DMS 273 (cell line): Measurements from ENCODE around the gene UBE3D.
"Not testable (repeated sequence)": the region's sequence is repeated elsewhere in the genome, so short reads cannot be mapped to it uniquely, and the experiment has no call there.

ENCODE experiments used
- DNase-seq: peaks from one replicate; lab custom pipeline; 2025; ENCODE audit not compliant: unreplicated experiment; lab: John Stamatoyannopoulos, UW

UBE3D gene

DNA sequence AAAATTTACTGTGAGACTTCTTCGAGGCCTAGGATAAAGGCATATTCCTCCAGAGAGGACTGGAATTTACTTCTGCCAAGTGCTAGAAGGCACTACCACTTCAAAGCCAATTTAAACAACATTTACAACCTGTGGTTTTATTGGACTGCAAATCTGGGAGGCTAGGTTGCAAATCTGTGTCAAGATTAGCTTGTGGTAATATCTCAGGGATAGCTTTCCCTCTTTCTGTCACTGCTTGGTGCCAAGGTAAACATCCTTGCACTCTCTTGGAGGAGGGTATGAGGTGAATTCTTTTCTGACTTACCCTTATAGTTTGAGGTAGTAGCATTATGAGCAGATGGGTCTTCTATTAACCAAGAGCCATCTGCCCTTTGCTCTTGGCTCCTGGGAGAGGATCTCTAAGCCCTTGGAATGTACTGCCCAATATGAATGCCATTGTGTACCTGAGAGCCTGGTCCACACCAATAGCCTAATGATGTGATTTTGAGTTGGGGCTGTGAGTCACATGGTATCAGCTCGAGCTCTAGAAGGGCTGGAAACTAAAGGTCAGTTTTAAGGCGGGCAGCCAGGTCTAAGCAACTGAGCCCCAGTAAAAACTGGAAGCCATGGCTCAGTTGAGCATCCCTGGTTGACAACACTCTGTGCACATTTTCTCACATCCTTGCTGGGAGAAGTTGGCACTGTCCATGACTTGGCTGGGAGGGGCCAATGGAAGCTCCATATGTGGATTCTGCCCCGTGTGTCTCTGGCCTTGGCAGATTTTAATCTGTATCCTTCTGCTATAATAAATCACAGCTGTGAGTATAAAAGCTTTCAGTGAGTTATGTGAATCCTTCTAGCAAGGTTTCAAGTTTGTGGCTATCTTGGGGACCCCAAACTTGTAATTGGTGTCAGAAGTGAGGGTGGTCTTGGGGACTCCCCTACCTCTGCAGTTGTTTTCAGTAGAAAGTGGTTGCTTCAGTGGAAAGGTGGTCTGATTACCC lies 188.1 kb downstream of the UBE3D start:
- peak; percentile 47 for DNase-seq

GRCh38 chr6:82875573-82876185 lies 190.0 kb downstream of the UBE3D start:
- DNase-seq = no peak

DNA sequence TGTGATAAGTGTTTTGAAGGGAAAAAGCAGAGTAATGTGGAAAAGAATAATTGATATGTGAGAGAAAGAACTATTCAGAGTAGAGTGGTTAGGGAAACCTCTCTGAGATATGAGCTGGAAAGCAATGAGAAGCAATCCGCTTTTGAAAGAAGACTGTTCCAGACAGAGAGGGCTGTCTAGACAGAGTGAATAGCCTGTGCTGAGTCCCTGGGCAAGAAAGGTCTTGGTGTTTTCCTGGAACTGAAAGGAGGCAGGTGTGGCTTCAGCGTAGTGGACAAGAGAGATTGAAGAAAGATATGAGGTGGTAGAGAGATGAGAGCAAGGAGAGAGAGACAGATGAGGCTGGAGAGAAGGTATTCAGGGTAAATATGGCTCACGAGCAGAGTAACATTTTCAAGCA lies 190.8 kb downstream of the UBE3D start:
- DNase-seq = no peak

DNA sequence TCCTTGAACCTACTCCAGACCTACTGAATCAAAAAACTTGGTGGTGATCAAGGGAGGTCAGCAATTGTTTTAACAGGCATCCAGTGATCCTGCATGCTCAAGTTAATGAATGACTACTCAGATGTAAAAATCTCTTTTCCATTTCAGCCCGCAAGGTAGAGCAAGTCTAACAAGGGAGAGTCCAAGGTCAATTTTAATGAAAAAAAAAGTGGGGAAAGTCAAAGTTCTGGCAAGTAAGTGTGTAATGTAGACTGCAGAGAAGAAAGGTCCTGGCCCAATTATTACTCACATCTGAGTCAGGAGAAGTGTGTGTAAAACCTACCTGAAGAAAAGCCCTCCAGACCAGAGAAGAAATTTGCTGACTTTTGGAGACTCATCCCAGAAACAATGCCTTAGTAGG lies 193.5 kb downstream of the UBE3D start:
- DNase-seq = no peak

DNA sequence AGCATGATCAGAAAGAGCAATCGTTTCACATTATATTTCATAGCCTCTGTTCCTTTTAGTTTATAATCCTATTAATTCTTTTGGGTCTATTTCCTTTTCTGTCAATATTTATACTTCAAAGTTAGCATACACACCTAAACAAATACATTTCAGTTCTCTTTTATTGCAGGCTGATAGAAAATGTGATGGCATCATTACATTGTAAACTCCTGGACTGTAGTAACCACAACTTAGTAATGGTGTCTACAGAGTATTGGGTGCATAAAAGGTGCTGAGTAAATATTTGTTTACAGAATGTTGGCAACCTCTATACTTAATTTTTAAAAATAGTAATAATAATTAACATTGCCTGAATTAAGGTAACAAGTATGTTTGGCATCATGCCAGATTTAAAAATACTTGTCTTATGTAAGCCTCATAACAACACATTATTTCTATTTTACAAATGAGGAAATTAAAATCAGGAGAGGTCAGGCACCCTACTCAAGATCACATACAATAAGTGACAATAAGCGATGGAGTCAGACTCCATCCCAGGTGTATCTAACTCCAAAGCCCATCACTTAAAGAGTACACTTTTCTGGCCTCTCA lies 195.0 kb downstream of the UBE3D start:
- no peak for DNase-seq

DNA sequence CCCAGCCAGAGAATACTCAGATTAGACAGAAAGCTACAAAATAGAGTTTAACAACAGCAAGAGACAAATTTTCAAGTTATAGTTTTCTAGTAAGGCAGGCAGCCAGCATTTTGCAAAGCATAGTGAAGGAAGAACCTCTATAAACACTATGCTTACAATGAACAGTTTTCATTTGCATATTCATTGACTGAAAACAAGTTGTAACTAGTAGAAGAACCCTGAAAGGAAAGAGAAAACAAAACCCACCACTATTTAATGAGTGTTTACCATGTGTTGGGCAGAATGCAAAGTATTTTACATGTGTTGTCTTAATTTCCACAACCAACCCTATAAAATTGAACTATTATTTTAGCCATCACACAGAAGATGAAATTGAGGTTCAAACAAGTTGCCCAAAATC lies 196.1 kb downstream of the UBE3D start:
- no peak for DNase-seq

- DNase-seq = no peak
Observed at GRCh38 chr6:82867946-82868345, 197.7 kb downstream of the UBE3D start.

GRCh38 chr6:82866446-82866845 lies 199.2 kb downstream of the UBE3D start:
- DNase-seq = no peak

DNA sequence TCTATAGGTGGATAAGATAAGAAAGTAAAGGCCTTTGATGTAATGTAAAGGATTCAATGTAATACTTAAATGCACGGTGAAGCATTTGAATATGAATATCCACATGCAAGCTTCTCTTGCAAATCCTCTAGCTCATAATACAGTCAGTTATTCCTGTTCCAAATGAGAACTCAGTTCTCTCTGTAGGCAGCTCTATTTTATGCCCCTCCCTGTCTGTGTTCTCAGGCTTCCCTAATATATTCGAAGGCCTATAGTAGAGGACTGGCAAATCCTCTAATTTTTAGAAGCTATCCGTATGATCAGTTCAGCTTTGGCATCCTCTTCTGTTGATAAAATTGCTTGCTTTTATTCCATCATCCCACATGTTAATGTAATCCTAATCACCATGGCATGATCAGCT lies 200.2 kb downstream of the UBE3D start:
- no peak for DNase-seq

DNA sequence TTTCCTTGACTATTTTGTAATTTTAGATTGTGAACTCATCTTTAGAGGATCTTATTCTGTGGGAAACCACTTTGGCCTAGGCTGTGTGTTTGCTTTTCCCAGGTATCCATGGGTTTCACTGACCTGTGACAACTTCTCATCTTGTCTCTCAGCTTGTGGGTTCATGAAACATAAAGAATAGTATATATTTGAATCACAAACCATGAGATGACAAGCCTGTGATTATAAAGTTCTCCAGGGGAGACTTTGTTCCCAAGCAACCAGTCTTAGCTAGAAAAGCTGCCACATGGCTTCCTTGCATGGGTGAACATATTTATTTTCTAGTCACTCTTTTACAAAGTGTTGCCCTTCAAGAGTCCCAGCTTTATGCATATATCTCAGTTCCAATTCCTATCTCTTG lies 201.9 kb downstream of the UBE3D start:
- no peak for DNase-seq

GRCh38 chr6:82862543-82862942 lies 203.1 kb downstream of the UBE3D start:
- no peak for DNase-seq

DNA sequence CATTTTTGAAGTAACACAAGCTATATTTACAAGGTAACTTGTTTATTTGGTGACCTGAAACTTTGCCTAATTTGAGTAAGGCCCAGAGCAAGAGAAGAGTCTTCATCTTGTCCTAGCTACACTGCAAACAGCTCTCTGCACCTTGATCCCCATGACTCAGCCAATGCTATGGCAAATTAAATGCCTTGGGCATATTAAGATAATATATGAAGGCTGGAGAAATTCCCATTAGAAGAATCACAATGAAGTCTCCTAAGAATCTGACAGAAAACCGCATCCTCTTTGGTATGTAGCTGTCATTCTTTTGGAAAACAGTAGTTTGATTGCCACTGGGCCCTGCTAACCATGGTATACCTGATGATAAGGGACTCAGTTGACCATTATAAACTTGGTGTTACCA lies 204.5 kb downstream of the UBE3D start:
- DNase-seq = no peak

DNA sequence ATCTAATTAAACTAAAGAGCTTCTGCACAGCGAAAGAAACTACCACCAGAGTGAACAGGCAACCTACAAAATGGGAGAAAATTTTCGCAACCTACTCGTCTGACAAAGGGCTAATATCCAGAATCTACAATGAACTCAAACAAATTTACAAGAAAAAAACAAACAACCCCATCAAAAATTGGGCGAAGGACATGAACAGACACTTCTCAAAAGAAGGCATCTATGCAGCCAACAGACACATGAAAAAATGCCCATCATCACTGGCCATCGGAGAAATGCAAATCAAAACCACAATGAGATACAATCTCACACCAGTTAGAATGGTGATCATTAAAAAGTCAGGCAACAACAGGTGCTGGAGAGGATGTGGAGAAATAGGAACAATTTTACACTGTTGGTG lies 209.6 kb downstream of the UBE3D start:
- DNase-seq = not testable (repeated sequence)

- not testable (repeated sequence) for DNase-seq
Observed at GRCh38 chr6:82852904-82853303, 212.7 kb downstream of the UBE3D start.

GRCh38 chr6:82843291-82843885 lies 222.3 kb downstream of the UBE3D start:
- DNase-seq = no peak

- no peak for DNase-seq
Observed at GRCh38 chr6:82842721-82843120, 222.9 kb downstream of the UBE3D start.
